OCI-LY1 (cell line): Measurements from ENCODE around the gene ATAD3A.

Source experiments
- H2AFZ ChIP-seq: fragments of 200-600 bp; sonication (generic), shearing (Covaris generic); 2 replicates; pipeline ENCODE4 v1.6.0; 2014; ENCODE audit warnings: antibody characterized with exemption, mild to moderate bottlenecking, low read length
- H3F3A ChIP-seq: fragments of 200-600 bp; sonication (generic), shearing (Covaris generic); 2 replicates; pipeline ENCODE4 v1.6.0; 2014; ENCODE audit warnings: mild to moderate bottlenecking, antibody characterized with exemption, low read length, moderate library complexity; ENCODE audit not compliant: insufficient read depth
- H3K27ac ChIP-seq: fragments of 200-600 bp; sonication (generic); 2 replicates; pipeline ENCODE4 v1.5.1; 2014; ENCODE audit warnings: low read length, mixed run types, mild to moderate bottlenecking, low read depth; ENCODE audit not compliant: poor library complexity, severe bottlenecking
- H3K27me3 ChIP-seq: fragments of 200-600 bp; sonication (generic); 2 replicates; pipeline ENCODE4 v1.6.0; 2014; ENCODE audit warnings: antibody characterized with exemption, mild to moderate bottlenecking, low read length, moderate library complexity; ENCODE audit not compliant: insufficient read depth
- H3K36me3 ChIP-seq: fragments of 200-600 bp; sonication (generic); 2 replicates; pipeline ENCODE4 v1.6.1; 2014; ENCODE audit warnings: mild to moderate bottlenecking, antibody characterized with exemption, low read length, moderate library complexity, mixed read lengths; ENCODE audit not compliant: insufficient read depth
- H3K4me1 ChIP-seq: fragments of 200-600 bp; sonication (generic); 2 replicates; pipeline ENCODE4 v1.5.1; 2014; ENCODE audit warnings: mild to moderate bottlenecking, low read length, moderate library complexity; ENCODE audit not compliant: insufficient read depth, severe bottlenecking
- H3K4me2 ChIP-seq: fragments of 200-600 bp; sonication (generic), shearing (Covaris generic); 2 replicates; pipeline ENCODE4 v1.6.1; 2014; ENCODE audit warnings: low read length
- H3K4me3 ChIP-seq: fragments of 200-600 bp; sonication (generic); 2 replicates; pipeline ENCODE4 v1.5.1; 2014; ENCODE audit warnings: low read length, low read depth, mild to moderate bottlenecking, mixed read lengths; ENCODE audit not compliant: poor library complexity, severe bottlenecking
- H3K79me2 ChIP-seq: fragments of 200-600 bp; shearing (Covaris generic); 2 replicates; pipeline ENCODE4 v1.6.1; 2016; ENCODE audit warnings: mixed run types, low read length, mixed read lengths; ENCODE audit not compliant: insufficient read depth
- H3K9ac ChIP-seq: fragments of 200-600 bp; sonication (generic), shearing (Covaris generic); 2 replicates; pipeline ENCODE4 v1.6.1; 2014; ENCODE audit warnings: mild to moderate bottlenecking, low read length, mixed read lengths
- H3K9me2 ChIP-seq: fragments of 200-600 bp; sonication (generic), shearing (Covaris generic); 2 replicates; pipeline ENCODE4 v1.6.1; 2014; ENCODE audit warnings: low read depth, mild to moderate bottlenecking, low read length, mixed read lengths
- H3K9me3 ChIP-seq: fragments of 200-600 bp; shearing (Covaris generic); 2 replicates; pipeline ENCODE4 v1.6.1; 2014; ENCODE audit warnings: low read length, mixed read lengths
- H4K20me1 ChIP-seq: fragments of 200-600 bp; sonication (generic), shearing (Covaris generic); 2 replicates; pipeline ENCODE4 v1.6.0; 2016; ENCODE audit warnings: mild to moderate bottlenecking, low read length; ENCODE audit not compliant: insufficient read depth
- CTCF ChIP-seq: fragments of 200-600 bp; sonication (generic), shearing (Covaris generic); IDR thresholded peaks from 2 replicates; pipeline ENCODE4 v1.5.1; 2017; ENCODE audit warnings: mild to moderate bottlenecking, antibody characterized with exemption, low read length, moderate library complexity, mixed read lengths
- EZH2 ChIP-seq: fragments of 200-600 bp; sonication (generic), shearing (Covaris generic); IDR thresholded peaks from 2 replicates; pipeline ENCODE4 v1.8.0; 2017; ENCODE audit warnings: borderline replicate concordance, mixed run types, mild to moderate bottlenecking, antibody characterized with exemption, low read length, moderate library complexity, mixed read lengths

ATAD3A gene

GRCh38 chr1:1553821-1554494 lies 42.0 kb downstream of the ATAD3A start:
- H3K9me3 ChIP-seq: no peaks in the 10 kb centered on the region
- no peak overlapping the region for H2AFZ ChIP-seq
- no peak overlapping the region for H3K4me2 ChIP-seq
- H3K4me3 ChIP-seq: no peak overlapping the region
- no peaks in the 10 kb centered on the region for H3K27me3 ChIP-seq
- TF ChIP-seq EZH2: no peak
- no peak for TF ChIP-seq CTCF
- H3K9ac ChIP-seq: no peak overlapping the region
- peaks cover 23% of the 10 kb centered on the region for H3K4me1 ChIP-seq
- H3K36me3 ChIP-seq: no peaks in the 10 kb centered on the region; the same call in 1 of the 2 replicates
- no peak overlapping the region for H3K27ac ChIP-seq
- H3K9me2 ChIP-seq: no peaks in the 10 kb centered on the region
- H4K20me1 ChIP-seq: no peaks in the 10 kb centered on the region
- H3K79me2 ChIP-seq: no peaks in the 10 kb centered on the region
- no peaks in the 10 kb centered on the region for H3F3A ChIP-seq

- Histone ChIP-seq H3K79me2 (no peaks in the 10 kb centered on the region), H3K9ac (no peak overlapping the region), H3K36me3 (no peaks in the 10 kb centered on the region), H3K9me3 (no peaks in the 10 kb centered on the region), H3K27ac (no peak overlapping the region), H3F3A (no peaks in the 10 kb centered on the region), H4K20me1 (no peaks in the 10 kb centered on the region), H3K9me2 (no peaks in the 10 kb centered on the region), H3K4me3 (no peak overlapping the region), H3K4me1 (peaks cover 23% of the 10 kb centered on the region), H3K4me2 (no peak overlapping the region), H2AFZ (no peak overlapping the region), H3K27me3 (no peaks in the 10 kb centered on the region)
- TF ChIP-seq EZH2: no peak
- no peak for TF ChIP-seq CTCF
Measured at GRCh38 chr1:1554550-1554925, 42.6 kb downstream of the ATAD3A start.

GRCh38 chr1:1554926-1555915 lies 43.3 kb downstream of the ATAD3A start:
- H3K9me3 ChIP-seq: no peaks in the 10 kb centered on the region
- no peaks in the 10 kb centered on the region for H3F3A ChIP-seq
- H3K79me2 ChIP-seq: no peaks in the 10 kb centered on the region
- no peak for TF ChIP-seq CTCF
- TF ChIP-seq EZH2: no peak
- H3K36me3 ChIP-seq: no peaks in the 10 kb centered on the region
- H2AFZ ChIP-seq: no peak overlapping the region
- H3K9me2 ChIP-seq: no peaks in the 10 kb centered on the region
- no peaks in the 10 kb centered on the region for H4K20me1 ChIP-seq
- no peak overlapping the region for H3K27ac ChIP-seq
- no peak overlapping the region for H3K9ac ChIP-seq
- no peak overlapping the region for H3K4me3 ChIP-seq
- H3K4me2 ChIP-seq: no peak overlapping the region
- peaks cover 23% of the 10 kb centered on the region for H3K4me1 ChIP-seq
- H3K27me3 ChIP-seq: no peaks in the 10 kb centered on the region
